Breast epithelium (tissue), 4 donors: ENCODE data around the gene PPP1R16B. TPM values are rescaled to one million over a fixed set of nuclear protein-coding genes. Genes with fewer than 3 reads are reported as not detected.

ENCODE experiments used
- DNase-seq, 2 donors: peaks; one replicate each; pipeline ENCODE4 v3.0.0-alpha.2; 2019; ENCODE audit warnings: low spot score in 2 of 2
- H3K27ac ChIP-seq, 2 donors: fragments of 200-600 bp; sonication (generic) in 1 of 2; one replicate each; pipeline ENCODE4 v1.5.1; 2016 to 2019; ENCODE audit warnings: mild to moderate bottlenecking in 1 of 2
- H3K27me3 ChIP-seq, 2 donors: fragments of 200-600 bp; sonication (generic) in 1 of 2; one replicate each; pipeline versions ENCODE4 v1.5.1 to v1.6.0; 2017 to 2019; ENCODE audit warnings: control low read depth in 1 of 2, mild to moderate bottlenecking in 1 of 2
- H3K36me3 ChIP-seq: fragments of 200-600 bp; one replicate; pipeline ENCODE4 v1.5.1; 2019
- H3K4me1 ChIP-seq, 2 donors: fragments of 200-600 bp; sonication (generic); one replicate each; pipeline ENCODE4 v1.5.1; 2016 to 2019; ENCODE audit warnings: control low read depth in 1 of 2
- H3K4me3 ChIP-seq, 3 donors: fragments of 200-600 bp; sonication (generic); 1 replicate in 2 of 3; 2 replicates in 1 of 3; pipeline ENCODE4 v1.5.1; 2016 to 2019; ENCODE audit warnings: mild to moderate bottlenecking in 3 of 3, moderate library complexity in 2 of 3
- H3K9me3 ChIP-seq, 2 donors: fragments of 200-600 bp; sonication (generic) in 1 of 2; one replicate each; pipeline ENCODE4 v1.5.1; 2016 to 2019; ENCODE audit warnings: control low read depth in 1 of 2
- POLR2A ChIP-seq: fragments of 450-650 bp; IDR thresholded peaks from one replicate; pipeline ENCODE4 v1.6.1; 2016; ENCODE audit warnings: antibody characterized with exemption, mild to moderate bottlenecking, moderate library complexity
- POLR2AphosphoS5 ChIP-seq, 3 donors: sonication (generic); formaldehyde crosslinking; IDR thresholded peaks; one replicate each; pipeline ENCODE4 v1.6.1; 2017; ENCODE audit warnings: antibody characterized with exemption in 3 of 3
- intact Hi-C: fragments of 100-400 bp; cut with DNase I; formaldehyde crosslinking; loops from one replicate; pipeline ENCODE4 v1.15.1; 2023; ENCODE audit warnings: low total_unique reads
- total RNA-seq, 3 donors: library from RNA; depleted of rRNA; stranded (reverse); fragments of >200 nt; gene quantifications; one replicate each; pipeline ENCODE4 v1.1.0, GENCODE V29; 2016
- TF ChIP-seq, protein P1 (sequence below), 3 donors: fragments of 450-650 bp; IDR thresholded peaks; one replicate each; pipeline ENCODE4 v1.5.1; 2016 to 2017; ENCODE audit warnings: antibody characterized with exemption in 3 of 3, mild to moderate bottlenecking in 3 of 3, moderate library complexity in 3 of 3

The PPP1R16B gene
- total RNA-seq, 3 donors from 2014 or later: 3.7 to 10.8 (median 8.2) TPM

DNA sequence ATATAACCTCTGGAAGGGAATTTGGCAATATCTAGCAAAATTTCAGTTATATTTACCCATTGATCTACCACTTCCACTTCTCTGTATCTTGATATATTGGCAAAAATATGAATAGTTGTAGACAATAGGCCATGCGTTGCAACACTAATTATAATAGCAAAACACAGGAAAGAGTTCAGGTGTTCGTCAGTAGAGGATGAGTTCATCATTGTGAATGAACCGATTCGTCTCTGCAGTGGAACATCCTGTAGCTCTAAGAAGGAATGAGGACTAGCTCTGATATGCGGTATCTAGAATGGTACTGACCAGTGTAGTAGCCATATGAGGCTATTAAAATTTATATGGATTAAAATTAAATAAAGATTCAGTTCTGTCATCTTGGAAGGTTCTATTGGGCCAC is 129.0 kb downstream of the PPP1R16B start:
- DNase-seq: no peak
- no peak overlapping the region for H3K4me3 ChIP-seq
- TF ChIP-seq POLR2A (no peak), POLR2AphosphoS5 (IDR thresholded peaks at IDR 0.05) (no peak)
- TF ChIP-seq, protein P1, sequence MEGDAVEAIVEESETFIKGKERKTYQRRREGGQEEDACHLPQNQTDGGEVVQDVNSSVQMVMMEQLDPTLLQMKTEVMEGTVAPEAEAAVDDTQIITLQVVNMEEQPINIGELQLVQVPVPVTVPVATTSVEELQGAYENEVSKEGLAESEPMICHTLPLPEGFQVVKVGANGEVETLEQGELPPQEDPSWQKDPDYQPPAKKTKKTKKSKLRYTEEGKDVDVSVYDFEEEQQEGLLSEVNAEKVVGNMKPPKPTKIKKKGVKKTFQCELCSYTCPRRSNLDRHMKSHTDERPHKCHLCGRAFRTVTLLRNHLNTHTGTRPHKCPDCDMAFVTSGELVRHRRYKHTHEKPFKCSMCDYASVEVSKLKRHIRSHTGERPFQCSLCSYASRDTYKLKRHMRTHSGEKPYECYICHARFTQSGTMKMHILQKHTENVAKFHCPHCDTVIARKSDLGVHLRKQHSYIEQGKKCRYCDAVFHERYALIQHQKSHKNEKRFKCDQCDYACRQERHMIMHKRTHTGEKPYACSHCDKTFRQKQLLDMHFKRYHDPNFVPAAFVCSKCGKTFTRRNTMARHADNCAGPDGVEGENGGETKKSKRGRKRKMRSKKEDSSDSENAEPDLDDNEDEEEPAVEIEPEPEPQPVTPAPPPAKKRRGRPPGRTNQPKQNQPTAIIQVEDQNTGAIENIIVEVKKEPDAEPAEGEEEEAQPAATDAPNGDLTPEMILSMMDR (IDR thresholded peaks at IDR 0.05): no peak
- H3K27me3 ChIP-seq: no peaks in the 10 kb centered on the region
- intact Hi-C loops: no loop called here
- H3K9me3 ChIP-seq: no peaks in the 10 kb centered on the region
- no peaks in the 10 kb centered on the region for H3K4me1 ChIP-seq
- H3K27ac ChIP-seq: no peak overlapping the region
- H3K36me3 ChIP-seq: no peaks in the 10 kb centered on the region

DNA sequence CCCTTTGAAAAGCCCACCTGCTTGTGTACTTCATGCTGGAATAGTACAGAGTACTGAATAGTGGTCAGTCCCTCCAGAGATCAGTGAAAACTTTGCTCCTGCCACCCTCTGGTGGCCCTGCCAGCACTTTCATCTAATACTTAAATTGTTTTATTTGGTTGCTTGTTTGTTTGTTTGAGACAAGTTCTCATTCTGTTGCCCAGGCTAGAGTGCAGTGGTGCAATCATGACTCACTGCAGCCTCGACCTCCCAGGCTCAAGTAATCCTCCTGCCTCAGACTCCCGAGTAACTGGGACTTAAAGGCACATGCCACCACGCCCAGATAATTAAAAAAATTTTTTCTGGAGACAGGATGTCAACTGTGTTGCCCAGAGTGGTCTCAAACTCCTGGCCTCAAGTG is 129.8 kb downstream of the PPP1R16B start:
- no peaks in the 10 kb centered on the region for H3K4me1 ChIP-seq
- H3K27ac ChIP-seq: no peak overlapping the region
- TF ChIP-seq POLR2AphosphoS5 (IDR thresholded peaks at IDR 0.05) (no peak), POLR2A (no peak)
- TF ChIP-seq, protein P1 (IDR thresholded peaks at IDR 0.05): no peak
- no peaks in the 10 kb centered on the region for H3K36me3 ChIP-seq
- no peak overlapping the region for H3K4me3 ChIP-seq
- H3K27me3 ChIP-seq: no peaks in the 10 kb centered on the region
- no peaks in the 10 kb centered on the region for H3K9me3 ChIP-seq
- DNase-seq: no peak
- intact Hi-C loops: no loop called here

DNA sequence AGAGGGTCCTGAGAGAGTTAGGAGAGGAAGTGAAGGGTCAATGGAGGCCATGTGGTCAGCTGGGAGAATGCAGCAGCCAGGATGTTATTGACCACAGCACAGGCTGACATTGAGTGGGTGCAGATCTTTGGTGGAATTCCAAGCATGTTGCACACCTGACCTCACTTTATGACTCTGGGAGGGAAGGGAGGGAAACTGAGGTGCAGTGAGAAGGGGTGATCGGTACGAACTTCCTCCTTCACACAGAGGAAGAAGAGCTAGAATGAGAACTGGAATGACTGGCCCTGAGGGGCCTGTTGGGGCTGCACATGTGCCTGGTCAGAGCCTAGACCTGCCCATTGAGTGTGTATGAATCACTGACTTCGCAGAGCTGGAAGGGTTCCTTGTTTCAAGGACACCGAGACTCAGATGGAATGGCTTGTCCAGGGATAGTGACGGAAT is 130.5 kb downstream of the PPP1R16B start:
- H3K9me3 ChIP-seq: no peaks in the 10 kb centered on the region
- intact Hi-C loops: no loop called here
- H3K27ac ChIP-seq: no peak overlapping the region
- H3K4me1 ChIP-seq: no peaks in the 10 kb centered on the region
- H3K4me3 ChIP-seq: no peak overlapping the region
- TF ChIP-seq POLR2A: no peak
- no peak for DNase-seq
- H3K36me3 ChIP-seq: no peaks in the 10 kb centered on the region
- H3K27me3 ChIP-seq: no peaks in the 10 kb centered on the region

DNA sequence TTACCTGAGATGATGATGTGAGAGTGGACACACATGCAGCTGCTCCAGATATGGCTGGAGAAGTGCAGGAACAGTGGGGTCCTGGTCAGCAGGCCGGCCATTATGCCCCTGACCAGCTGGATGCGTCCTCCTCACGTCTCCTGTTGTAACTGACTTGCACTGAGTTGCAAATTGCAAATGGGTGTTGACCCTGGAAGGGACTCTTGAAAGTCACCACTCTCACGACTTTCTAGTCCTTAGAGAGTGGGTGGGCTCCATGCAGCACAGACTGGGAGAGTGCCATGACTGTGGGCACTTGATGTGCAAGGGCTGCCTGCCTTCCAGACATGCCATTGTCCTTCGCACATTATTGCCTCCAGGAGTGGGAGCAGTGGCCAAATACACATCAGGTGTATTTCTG is 131.5 kb downstream of the PPP1R16B start:
- intact Hi-C loops: no loop called here
- no peaks in the 10 kb centered on the region for H3K27me3 ChIP-seq
- no peaks in the 10 kb centered on the region for H3K4me1 ChIP-seq
- TF ChIP-seq, protein P1 (IDR thresholded peaks at IDR 0.05): no peak
- no peak for TF ChIP-seq POLR2AphosphoS5 (IDR thresholded peaks at IDR 0.05)
- no peak for TF ChIP-seq POLR2A
- H3K27ac ChIP-seq: no peak overlapping the region
- no peak for DNase-seq
- H3K4me3 ChIP-seq: no peak overlapping the region
- no peaks in the 10 kb centered on the region for H3K36me3 ChIP-seq
- no peaks in the 10 kb centered on the region for H3K9me3 ChIP-seq

DNA sequence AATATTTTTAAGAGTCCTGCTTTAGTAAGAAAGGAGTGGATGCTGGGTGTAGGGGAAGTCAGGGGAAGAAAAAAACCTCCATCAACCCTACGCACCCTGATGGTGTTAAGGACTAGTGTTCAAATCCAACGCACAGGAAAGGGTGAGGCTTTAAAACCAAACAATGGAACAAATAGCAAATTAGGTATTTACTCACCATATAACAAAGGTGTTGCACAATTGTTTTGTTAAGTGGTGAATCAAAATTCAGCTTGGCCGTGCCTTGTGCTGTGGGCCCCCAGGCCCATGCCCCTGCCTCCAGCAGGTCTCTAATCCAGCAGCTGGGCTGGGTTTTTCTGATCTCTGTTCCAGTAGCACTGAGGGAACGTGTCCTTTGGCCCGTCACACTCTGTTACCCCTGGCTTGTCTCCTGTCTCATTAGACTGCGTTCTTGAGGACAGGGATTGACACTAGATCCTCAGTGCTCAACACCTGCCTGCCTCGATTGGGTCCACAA is 132.5 kb downstream of the PPP1R16B start:
- Histone ChIP-seq H3K27ac (no peak overlapping the region), H3K4me1 (no peaks in the 10 kb centered on the region), H3K4me3 (no peak overlapping the region), H3K27me3 (no peaks in the 10 kb centered on the region), H3K9me3 (no peaks in the 10 kb centered on the region), H3K36me3 (no peaks in the 10 kb centered on the region)
- TF ChIP-seq, protein P1 (IDR thresholded peaks at IDR 0.05): no peak
- TF ChIP-seq POLR2AphosphoS5 (IDR thresholded peaks at IDR 0.05): no peak
- TF ChIP-seq POLR2A: no peak
- DNase-seq: no peak
- intact Hi-C loops: no loop called here

DNA sequence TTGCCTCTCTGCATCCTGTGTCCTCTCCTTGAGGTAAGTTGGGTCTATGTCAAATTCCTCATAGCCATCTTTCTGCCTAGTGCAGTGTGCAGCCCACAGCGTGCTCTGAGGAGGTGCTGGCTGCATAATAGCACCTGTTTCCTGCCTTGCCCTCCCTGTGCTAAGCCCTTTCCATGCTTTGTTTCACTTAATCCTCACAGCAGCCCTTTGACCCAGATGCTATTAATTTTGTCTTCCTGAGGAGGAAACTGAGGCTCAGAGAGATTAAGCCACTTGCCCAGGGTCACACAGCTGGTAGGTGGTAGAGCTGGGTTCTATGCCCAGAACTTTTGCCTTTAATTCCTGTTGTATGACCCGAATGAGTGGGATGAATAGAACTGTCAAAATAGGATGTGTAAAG is 134.2 kb downstream of the PPP1R16B start:
- no peaks in the 10 kb centered on the region for H3K27me3 ChIP-seq
- no peak overlapping the region for H3K4me3 ChIP-seq
- H3K4me1 ChIP-seq: no peaks in the 10 kb centered on the region
- intact Hi-C loops: no loop called here
- DNase-seq: no peak
- TF ChIP-seq POLR2AphosphoS5 (IDR thresholded peaks at IDR 0.05): no peak
- TF ChIP-seq, protein P1 (IDR thresholded peaks at IDR 0.05): no peak
- no peak for TF ChIP-seq POLR2A
- H3K9me3 ChIP-seq: no peaks in the 10 kb centered on the region
- H3K36me3 ChIP-seq: no peaks in the 10 kb centered on the region
- H3K27ac ChIP-seq: no peak overlapping the region
